NCI-H446 (cell line): ENCODE data around the gene PDX1.
"Not testable (repeated sequence)": the region's sequence is repeated elsewhere in the genome, so short reads cannot be mapped to it uniquely, and the experiment has no call there.

ENCODE experiments used
- DNase-seq, 2 experiments: peaks; one replicate each; lab custom pipeline; 2025; lab: John Stamatoyannopoulos, UW

Gene PDX1

GRCh38 chr13:27956576-27957300, 36.9 kb downstream of the PDX1 start:
- DNase-seq = no peak

- DNase-seq = no peak
Observed at GRCh38 chr13:27959976-27960361, 40.2 kb downstream of the PDX1 start.

GRCh38 chr13:27960362-27961226, 40.8 kb downstream of the PDX1 start:
- DNase-seq = no peak

GRCh38 chr13:27961227-27962085, 41.7 kb downstream of the PDX1 start:
- no peak for DNase-seq

- no peak for DNase-seq
Observed at GRCh38 chr13:27962128-27962841, 42.5 kb downstream of the PDX1 start.

GRCh38 chr13:27962982-27963381, 43.2 kb downstream of the PDX1 start:
- no peak for DNase-seq

GRCh38 chr13:27963491-27963890, 43.7 kb downstream of the PDX1 start:
- no peak for DNase-seq

- DNase-seq = not testable (repeated sequence)
Observed at GRCh38 chr13:27964206-27964605, 44.4 kb downstream of the PDX1 start.

- DNase-seq = no peak
Observed at GRCh38 chr13:27964741-27965323, 45.0 kb downstream of the PDX1 start.

- DNase-seq = no peak
Observed at GRCh38 chr13:27965343-27965739, 45.5 kb downstream of the PDX1 start.

GRCh38 chr13:27965740-27966640, 46.2 kb downstream of the PDX1 start:
- no peak for DNase-seq

GRCh38 chr13:27966641-27967202, 46.9 kb downstream of the PDX1 start:
- DNase-seq = no peak

GRCh38 chr13:27967203-27967735, 47.5 kb downstream of the PDX1 start:
- no peak for DNase-seq

- no peak for DNase-seq
Observed at GRCh38 chr13:27967736-27968315, 48.0 kb downstream of the PDX1 start.

- DNase-seq = no peak
Observed at GRCh38 chr13:27968316-27969081, 48.7 kb downstream of the PDX1 start.

- DNase-seq = no peak
Observed at GRCh38 chr13:27969082-27969865, 49.5 kb downstream of the PDX1 start, which contains the start of gene CDX2. Gene CDX2 (minus strand): TSS chr13:27969315. CDS start chr13:27969006, 309 bp downstream.

GRCh38 chr13:27969866-27970229, 50.0 kb downstream of the PDX1 start:
- no peak for DNase-seq
